GM06990 (cell line): ENCODE data around the gene ZNF768.
"Not testable (repeated sequence)": the region's sequence is repeated elsewhere in the genome, so short reads cannot be mapped to it uniquely, and the experiment has no call there.

Experiments used
- DNase-seq: peaks from one replicate; pipeline ENCODE4 v3.0.0-alpha.2; 2011; ENCODE audit not compliant: insufficient read length; ENCODE audit errors: extremely low read depth
- H3K27me3 ChIP-seq: replicated peaks from 2 replicates; pipeline ENCODE4 v1.6.0; 2011; ENCODE audit warnings: low read length; ENCODE audit not compliant: control insufficient read depth, insufficient read depth
- H3K36me3 ChIP-seq: 2 replicates; pipeline ENCODE4 v1.5.1; 2011; ENCODE audit warnings: low read length; ENCODE audit not compliant: control insufficient read depth, insufficient read depth
- H3K4me3 ChIP-seq: replicated peaks from 2 replicates; pipeline ENCODE4 v1.5.1; 2011; ENCODE audit warnings: low read depth, mild to moderate bottlenecking, control low read depth, low read length
- CTCF ChIP-seq: IDR thresholded peaks from 2 replicates; pipeline ENCODE4 v1.5.1; 2011; ENCODE audit warnings: low read length, control low read depth, mild to moderate bottlenecking, inconsistent platforms; ENCODE audit not compliant: insufficient read depth, poor library complexity, severe bottlenecking

The ZNF768 gene

DNA sequence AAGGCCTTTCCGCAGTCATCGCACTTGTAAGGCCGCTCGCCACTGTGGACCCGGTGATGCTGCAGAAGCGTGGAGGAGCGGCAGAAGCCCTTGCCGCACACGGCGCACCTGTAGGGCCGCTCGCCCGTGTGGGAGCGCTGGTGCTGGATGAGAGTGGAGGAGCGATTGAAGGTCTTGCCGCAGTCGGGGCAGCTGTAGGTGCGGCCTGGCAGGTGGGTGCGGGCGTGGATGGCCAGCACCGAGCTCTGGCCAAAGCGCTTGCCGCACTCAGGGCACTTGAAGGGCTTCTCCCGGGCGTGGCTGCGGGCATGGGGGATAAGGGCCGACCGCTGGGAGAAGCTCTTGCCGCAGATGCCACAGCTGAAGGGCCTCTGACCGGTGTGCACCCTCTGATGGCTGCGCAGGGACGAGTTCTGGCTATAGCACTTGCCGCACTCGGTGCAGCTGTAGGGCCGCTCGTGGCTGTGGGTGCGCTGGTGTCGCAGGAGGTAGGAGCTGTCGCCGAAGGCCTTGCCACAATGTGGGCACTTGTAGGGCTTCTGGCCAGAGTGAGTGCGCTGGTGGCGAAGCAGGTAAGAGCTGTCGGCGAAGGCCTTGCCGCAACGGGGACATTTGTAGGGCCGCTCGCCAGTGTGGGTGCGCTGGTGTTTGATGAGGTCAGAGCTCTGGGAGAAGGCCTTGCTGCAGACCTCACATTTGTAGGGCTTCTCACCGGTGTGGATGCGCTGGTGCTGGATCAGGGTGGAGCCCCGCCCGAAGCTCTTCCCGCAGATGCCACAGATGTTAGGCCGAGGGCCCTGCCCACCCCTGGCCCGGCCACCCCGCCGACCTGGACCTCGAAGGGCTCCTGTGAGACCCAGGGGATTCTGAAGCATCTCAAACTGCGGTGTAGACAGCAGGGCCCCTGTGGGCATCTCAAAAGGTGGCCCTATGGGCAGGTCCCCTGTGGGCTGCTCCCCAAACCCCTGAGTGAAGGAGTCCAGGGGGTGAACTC is 1.5 kb downstream of the ZNF768 start:
- TF ChIP-seq CTCF = no peak
- Histone ChIP-seq H3K27me3 (no peaks in the 10 kb centered on the region), H3K36me3 (peaks cover 6% of the 10 kb centered on the region), H3K4me3 (no peak overlapping the region)
- DNase-seq = no peak

- no peaks in the 10 kb centered on the region for H3K27me3 ChIP-seq
- no peak overlapping the region for H3K4me3 ChIP-seq
- no peak for DNase-seq
- H3K36me3 ChIP-seq = peaks cover 12% of the 10 kb centered on the region
- no peak for TF ChIP-seq CTCF
Measured at GRCh38 chr16:30523768-30524574, 2.4 kb downstream of the ZNF768 start.

- H3K27me3 ChIP-seq, DNase-seq, H3K4me3 ChIP-seq: not testable (repeated sequence)
- peaks cover 14% of the 10 kb centered on the region for H3K36me3 ChIP-seq
Measured at GRCh38 chr16:30522702-30523463, 3.5 kb downstream of the ZNF768 start.

DNA sequence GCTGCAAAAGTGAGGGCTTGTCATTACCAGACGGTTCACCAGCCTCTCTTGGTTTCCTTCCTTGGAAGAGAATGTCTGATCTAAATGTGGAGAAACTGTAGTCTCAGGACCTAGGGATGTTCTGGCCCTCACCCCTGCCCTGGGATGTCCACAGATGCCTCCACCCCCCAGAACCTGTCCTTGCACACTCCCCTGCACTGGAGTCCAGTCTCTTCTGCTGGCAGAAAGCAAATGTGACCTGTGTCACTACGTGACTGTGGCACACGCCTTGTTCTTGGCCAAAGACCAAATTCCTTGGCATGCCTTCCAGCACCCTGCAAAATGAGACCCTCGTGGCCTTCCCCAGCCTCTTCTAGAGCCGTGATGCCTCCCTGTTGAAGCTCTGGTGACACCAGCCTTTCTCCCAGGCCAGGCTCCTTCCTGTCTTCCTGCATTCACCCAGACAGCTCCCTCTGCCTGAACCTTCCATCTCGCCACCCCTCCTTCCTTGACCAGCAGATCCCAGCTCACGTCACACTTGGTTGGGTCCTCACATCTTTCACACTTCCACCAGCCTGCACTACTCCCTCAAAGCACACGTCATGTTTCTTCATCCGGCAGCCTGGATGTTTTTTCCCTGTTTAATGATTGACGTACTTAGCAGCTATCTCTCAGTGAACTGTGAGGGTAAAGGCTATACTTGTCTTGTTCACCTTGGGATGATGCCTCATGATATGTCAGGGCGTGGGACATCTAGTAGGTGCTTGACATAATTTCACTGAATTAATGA is 4.3 kb downstream of the ZNF768 start:
- DNase-seq = no peak
- Histone ChIP-seq H3K36me3 (peaks cover 15% of the 10 kb centered on the region), H3K27me3 (no peaks in the 10 kb centered on the region), H3K4me3 (no peak overlapping the region)
- TF ChIP-seq CTCF = no peak

GRCh38 chr16:30521476-30521872 is 4.9 kb downstream of the ZNF768 start:
- no peak for DNase-seq

More at GRCh38 chr16:30521476-30521872, 4.9 kb downstream of the ZNF768 start:
- TF ChIP-seq CTCF = no peak
- Histone ChIP-seq H3K27me3 (no peaks in the 10 kb centered on the region), H3K4me3 (no peak overlapping the region), H3K36me3 (peaks cover 21% of the 10 kb centered on the region)
